Rectal smooth muscle tissue (tissue), 1 donor: Measurements from ENCODE around the gene SYCP2.

ENCODE experiments used
- H3K27ac ChIP-seq: one replicate; pipeline ENCODE4 v1.7.0; 2013; ENCODE audit warnings: low read depth, low read length, inconsistent platforms
- H3K27me3 ChIP-seq: one replicate; pipeline ENCODE4 v1.7.0; 2013; ENCODE audit warnings: low read length; ENCODE audit not compliant: control insufficient read depth, insufficient read depth
- H3K36me3 ChIP-seq: one replicate; pipeline ENCODE4 v1.7.0; 2013; ENCODE audit warnings: low read length; ENCODE audit not compliant: control insufficient read depth, insufficient read depth
- H3K4me1 ChIP-seq: one replicate; pipeline ENCODE4 v1.7.0; 2013; ENCODE audit warnings: low read length; ENCODE audit not compliant: control insufficient read depth, insufficient read depth
- H3K4me3 ChIP-seq: one replicate; pipeline ENCODE4 v1.7.0; 2013; ENCODE audit warnings: low read length
- H3K9ac ChIP-seq: one replicate; pipeline ENCODE4 v1.7.0; 2013; ENCODE audit warnings: low read length

The SYCP2 gene

GRCh38 chr20:59829786-59830664 is 103.4 kb downstream of the SYCP2 start:
- no peak overlapping the region for H3K9ac ChIP-seq
- H3K27ac ChIP-seq: no peak overlapping the region
- no peaks in the 10 kb centered on the region for H3K4me1 ChIP-seq
- no peaks in the 10 kb centered on the region for H3K36me3 ChIP-seq
- H3K4me3 ChIP-seq: no peak overlapping the region
- no peaks in the 10 kb centered on the region for H3K27me3 ChIP-seq

GRCh38 chr20:59829054-59829785 is 104.2 kb downstream of the SYCP2 start:
- H3K9ac ChIP-seq: no peak overlapping the region
- H3K27me3 ChIP-seq: no peaks in the 10 kb centered on the region
- no peak overlapping the region for H3K27ac ChIP-seq
- no peaks in the 10 kb centered on the region for H3K4me1 ChIP-seq
- no peaks in the 10 kb centered on the region for H3K36me3 ChIP-seq
- H3K4me3 ChIP-seq: no peak overlapping the region

GRCh38 chr20:59828125-59829053 is 105.0 kb downstream of the SYCP2 start:
- Histone ChIP-seq H3K27ac (no peak overlapping the region), H3K36me3 (no peaks in the 10 kb centered on the region), H3K27me3 (no peaks in the 10 kb centered on the region), H3K4me1 (peaks cover 2% of the 10 kb centered on the region), H3K4me3 (no peak overlapping the region), H3K9ac (no peak overlapping the region)

- Histone ChIP-seq H3K4me3 (no peak overlapping the region), H3K4me1 (peaks cover 2% of the 10 kb centered on the region), H3K27me3 (no peaks in the 10 kb centered on the region), H3K36me3 (no peaks in the 10 kb centered on the region), H3K27ac (no peak overlapping the region), H3K9ac (no peak overlapping the region)
Observed at GRCh38 chr20:59827138-59828056, 106.0 kb downstream of the SYCP2 start.

- no peak overlapping the region for H3K27ac ChIP-seq
- H3K9ac ChIP-seq: no peak overlapping the region
- no peaks in the 10 kb centered on the region for H3K27me3 ChIP-seq
- H3K36me3 ChIP-seq: no peaks in the 10 kb centered on the region
- peaks cover 2% of the 10 kb centered on the region for H3K4me1 ChIP-seq
- no peak overlapping the region for H3K4me3 ChIP-seq
Observed at GRCh38 chr20:59825944-59826759, 107.3 kb downstream of the SYCP2 start.

- peaks cover 2% of the 10 kb centered on the region for H3K4me1 ChIP-seq
- H3K27me3 ChIP-seq: no peaks in the 10 kb centered on the region
- no peak overlapping the region for H3K4me3 ChIP-seq
- H3K27ac ChIP-seq: no peak overlapping the region
- H3K36me3 ChIP-seq: no peaks in the 10 kb centered on the region
- no peak overlapping the region for H3K9ac ChIP-seq
Observed at GRCh38 chr20:59825563-59825920, 107.9 kb downstream of the SYCP2 start.

- Histone ChIP-seq H3K27ac (no peak overlapping the region), H3K9ac (no peak overlapping the region), H3K4me3 (no peak overlapping the region), H3K36me3 (no peaks in the 10 kb centered on the region), H3K4me1 (peaks cover 4% of the 10 kb centered on the region), H3K27me3 (no peaks in the 10 kb centered on the region)
Observed at GRCh38 chr20:59824711-59825562, 108.5 kb downstream of the SYCP2 start.

- Histone ChIP-seq H3K9ac (no peak overlapping the region), H3K27ac (no peak overlapping the region), H3K4me1 (peaks cover 4% of the 10 kb centered on the region), H3K4me3 (no peak overlapping the region), H3K27me3 (no peaks in the 10 kb centered on the region), H3K36me3 (no peaks in the 10 kb centered on the region)
Observed at GRCh38 chr20:59823491-59824259, 109.8 kb downstream of the SYCP2 start.

GRCh38 chr20:59823030-59823423 is 110.4 kb downstream of the SYCP2 start:
- H3K36me3 ChIP-seq: no peaks in the 10 kb centered on the region
- no peak overlapping the region for H3K27ac ChIP-seq
- H3K27me3 ChIP-seq: no peaks in the 10 kb centered on the region
- H3K4me1 ChIP-seq: peaks cover 4% of the 10 kb centered on the region
- no peak overlapping the region for H3K4me3 ChIP-seq
- no peak overlapping the region for H3K9ac ChIP-seq
